Body of pancreas (tissue), 4 donors: Measurements from ENCODE around the gene AURKA.

Experiments used
- CTCF ChIP-seq, 7 experiments: fragments of 450-650 bp in 4 of 7; fragments of 200-600 bp in 3 of 7; sonication (generic) in 3 of 7; IDR thresholded peaks; one replicate each; pipeline ENCODE4 v1.5.1; 2016 to 2019; ENCODE audit warnings: antibody characterized with exemption in 7 of 7
- POLR2A ChIP-seq, 3 donors: fragments of 450-650 bp; IDR thresholded peaks; one replicate each; pipeline ENCODE4 v1.6.1; 2016; ENCODE audit warnings: antibody characterized with exemption in 3 of 3, mild to moderate bottlenecking in 2 of 3

- TF ChIP-seq POLR2A (IDR thresholded peaks at IDR 0.05) (no peak), CTCF (IDR thresholded peaks at IDR 0.05) (no peak)
Measured at GRCh38 chr20:56363491-56363890, 28.5 kb downstream of the AURKA start.
